GM19467 (cell line): ENCODE results near the gene BUD23.
A peak's percentile ranks its signal among the peaks of the same experiment; 100 is the strongest.
"Not testable (repeated sequence)": the region's sequence is repeated elsewhere in the genome, so short reads cannot be mapped to it uniquely, and the experiment has no call there.

ENCODE experiments used
- ATAC-seq: cut with Tn5 transposase; IDR thresholded peaks from one replicate; pipeline ENCODE4 v1.9.1; 2021; ENCODE audit warnings: mild to moderate bottlenecking, moderate library complexity; ENCODE audit not compliant: unreplicated experiment

BUD23 gene

GRCh38 chr7:73718438-73718881 lies 35.1 kb downstream of the BUD23 start:
- ATAC-seq, result no peak

GRCh38 chr7:73718905-73719805 lies 35.8 kb downstream of the BUD23 start, which contains the start of gene STX1A:
TSS of gene STX1A (minus strand) at chr7:73719669. CDS start at chr7:73719631, 38 bp downstream.
- peak; percentile 49 for ATAC-seq

GRCh38 chr7:73719806-73720169 lies 36.4 kb downstream of the BUD23 start:
- ATAC-seq, result no peak

- ATAC-seq, result not testable (repeated sequence)
These were observed 37.0 kb downstream of the BUD23 start for GRCh38 chr7:73720443-73720842.

GRCh38 chr7:73721377-73721817 lies 38.0 kb downstream of the BUD23 start:
- no peak for ATAC-seq

GRCh38 chr7:73722182-73722581 lies 38.8 kb downstream of the BUD23 start:
- not testable (repeated sequence) for ATAC-seq

- no peak for ATAC-seq
These were observed 39.4 kb downstream of the BUD23 start for GRCh38 chr7:73722785-73723184.

- no peak for ATAC-seq
These were observed 40.4 kb downstream of the BUD23 start for GRCh38 chr7:73723813-73724212.

- no peak for ATAC-seq
These were observed 42.7 kb downstream of the BUD23 start for GRCh38 chr7:73726083-73726466.

- no peak for ATAC-seq
These were observed 44.6 kb downstream of the BUD23 start for GRCh38 chr7:73727952-73728351.

GRCh38 chr7:73728551-73728950 lies 45.2 kb downstream of the BUD23 start:
- ATAC-seq, result no peak

- ATAC-seq, result no peak
These were observed 47.1 kb downstream of the BUD23 start for GRCh38 chr7:73730485-73730884.

GRCh38 chr7:73732397-73732796 lies 49.0 kb downstream of the BUD23 start:
- no peak for ATAC-seq

GRCh38 chr7:73734619-73735527 lies 51.5 kb downstream of the BUD23 start:
- ATAC-seq, result peak; percentile 45

- no peak for ATAC-seq
These were observed 52.1 kb downstream of the BUD23 start for GRCh38 chr7:73735528-73735905.

GRCh38 chr7:73736885-73737284 lies 53.5 kb downstream of the BUD23 start:
- no peak for ATAC-seq

GRCh38 chr7:73737491-73738219 lies 54.3 kb downstream of the BUD23 start:
- no peak for ATAC-seq

- ATAC-seq, result peak; percentile 7
These were observed 54.8 kb downstream of the BUD23 start for GRCh38 chr7:73738220-73738611.

GRCh38 chr7:73738612-73739386 lies 55.4 kb downstream of the BUD23 start, which contains the start of gene ABHD11:
TSS of gene ABHD11 (minus strand) at chr7:73738802. CDS start at chr7:73738770, 32 bp downstream.
- ATAC-seq, result peak; percentile 83

GRCh38 chr7:73739387-73739767 lies 56.0 kb downstream of the BUD23 start:
- no peak for ATAC-seq
